ENCODE results near the gene MPHOSPH8. TPM values are rescaled to one million over a fixed set of nuclear protein-coding genes. Genes with fewer than 3 reads are reported as not detected.

Gene MPHOSPH8
- total RNA-seq, result 10 to 100 TPM; 58.3 to 59.3 TPM

GRCh38 chr13:19633479-19634255 is at the start of gene MPHOSPH8:
MPHOSPH8 (plus strand) TSS chr13:19633659; CDS start chr13:19633749, 90 bp downstream.
- H3K4me1 Mint-ChIP-seq (ENCODE audit: low read depth), result peaks cover 39% of the 10 kb centered on the region

GRCh38 chr13:19586904-19587634 is 46.4 kb upstream of the MPHOSPH8 start:
- Mint-ChIP-seq H3K27me3 (ENCODE audit: low read depth) (no peaks in the 10 kb centered on the region), H3K36me3 (ENCODE audit: insufficient read depth in 2 of 2) (peaks cover 2 to 3% of the 10 kb centered on the region in 2 donors), H3K27ac (peak overlapping the region; percentile 97), H3K4me1 (ENCODE audit: low read depth) (peaks cover 19% of the 10 kb centered on the region), H3K4me3 (peak overlapping the region; percentile 87 to 88), H3K9me3 (peaks cover 3 to 6% of the 10 kb centered on the region in 2 donors)
- ATAC-seq (replicated peaks in 1 of 2) (peak; percentile 84 to 88), DNase-seq (peak; percentile 84 to 86)

More at GRCh38 chr13:19633479-19634255, at the start of gene MPHOSPH8:
- ATAC-seq (replicated peaks in 1 of 2) (peak; percentile 98), DNase-seq (peak; percentile 94 to 95)
- Mint-ChIP-seq H3K27me3 (ENCODE audit: low read depth) (no peaks in the 10 kb centered on the region), H3K27ac (peak within 1 kb of the TSS; percentile 100), H3K4me3 (peak within 1 kb of the TSS; percentile 96 to 99), H3K9me3 (no peaks in the 10 kb centered on the region), H3K36me3 (ENCODE audit: insufficient read depth in 2 of 2) (peaks cover 6 to 8% of the 10 kb centered on the region in 2 donors)

- H3K36me3 Mint-ChIP-seq (ENCODE audit: insufficient read depth in 2 of 2), result peaks cover 2 to 3% of the 10 kb centered on the region in 2 donors
- H3K27me3 Mint-ChIP-seq (ENCODE audit: low read depth), result no peaks in the 10 kb centered on the region
- H3K4me1 Mint-ChIP-seq (ENCODE audit: low read depth), result peaks cover 19% of the 10 kb centered on the region
- peaks cover 3 to 4% of the 10 kb centered on the region in 2 donors for H3K9me3 Mint-ChIP-seq
- peak overlapping the region; percentile 97 for H3K27ac Mint-ChIP-seq
- DNase-seq (peak; percentile 46 to 56), ATAC-seq (replicated peaks in 1 of 2) (peak; percentile 67 to 75)
- peak overlapping the region; percentile 87 to 88 for H3K4me3 Mint-ChIP-seq
Measured at GRCh38 chr13:19587635-19588300, 45.7 kb upstream of the MPHOSPH8 start.

GRCh38 chr13:19589312-19589711 is 44.1 kb upstream of the MPHOSPH8 start:
- DNase-seq (no peak), ATAC-seq (replicated peaks in 1 of 2) (no peak)
- Mint-ChIP-seq H3K36me3 (ENCODE audit: insufficient read depth in 2 of 2) (peaks cover 2 to 3% of the 10 kb centered on the region in 2 donors), H3K4me1 (ENCODE audit: low read depth) (peaks cover 19% of the 10 kb centered on the region), H3K9me3 (peaks cover 0 to 4% of the 10 kb centered on the region in 2 donors), H3K27ac (no peak overlapping the region), H3K27me3 (ENCODE audit: low read depth) (no peaks in the 10 kb centered on the region), H3K4me3 (no peak overlapping the region)

GRCh38 chr13:19590423-19590822 is 43.0 kb upstream of the MPHOSPH8 start:
- Mint-ChIP-seq H3K9me3 (peaks cover 0 to 2% of the 10 kb centered on the region in 2 donors), H3K4me3 (no peak overlapping the region), H3K27me3 (ENCODE audit: low read depth) (no peaks in the 10 kb centered on the region), H3K27ac (no peak overlapping the region), H3K36me3 (ENCODE audit: insufficient read depth in 2 of 2) (peaks cover 2 to 3% of the 10 kb centered on the region in 2 donors), H3K4me1 (ENCODE audit: low read depth) (peaks cover 19% of the 10 kb centered on the region)
- ATAC-seq (replicated peaks in 1 of 2), result no peak
- no peak for DNase-seq

GRCh38 chr13:19591864-19592263 is 41.6 kb upstream of the MPHOSPH8 start:
- Mint-ChIP-seq H3K27ac (no peak overlapping the region), H3K4me1 (ENCODE audit: low read depth) (peaks cover 8% of the 10 kb centered on the region), H3K4me3 (no peak overlapping the region), H3K36me3 (ENCODE audit: insufficient read depth in 2 of 2) (no peaks in the 10 kb centered on the region), H3K27me3 (ENCODE audit: low read depth) (peaks cover 5% of the 10 kb centered on the region), H3K9me3 (no peaks in the 10 kb centered on the region)
- DNase-seq (no peak), ATAC-seq (replicated peaks in 1 of 2) (no peak)

GRCh38 chr13:19592657-19593180 is 40.7 kb upstream of the MPHOSPH8 start:
- Mint-ChIP-seq H3K9me3 (no peaks in the 10 kb centered on the region), H3K4me1 (ENCODE audit: low read depth) (no peaks in the 10 kb centered on the region), H3K27me3 (ENCODE audit: low read depth) (peaks cover 10% of the 10 kb centered on the region), H3K27ac (no peak overlapping the region), H3K4me3 (no peak overlapping the region), H3K36me3 (ENCODE audit: insufficient read depth in 2 of 2) (no peaks in the 10 kb centered on the region)
- DNase-seq (no peak), ATAC-seq (replicated peaks in 1 of 2) (no peak)

- no peaks in the 10 kb centered on the region for H3K4me1 Mint-ChIP-seq (ENCODE audit: low read depth)
- H3K9me3 Mint-ChIP-seq, result no peaks in the 10 kb centered on the region
- H3K36me3 Mint-ChIP-seq (ENCODE audit: insufficient read depth in 2 of 2), result no peaks in the 10 kb centered on the region
- no peak overlapping the region for H3K27ac Mint-ChIP-seq
- no peak for ATAC-seq (replicated peaks in 1 of 2)
- no peak overlapping the region for H3K4me3 Mint-ChIP-seq
- peaks cover 23% of the 10 kb centered on the region for H3K27me3 Mint-ChIP-seq (ENCODE audit: low read depth)
- DNase-seq, result no peak
Measured at GRCh38 chr13:19596086-19596485, 37.4 kb upstream of the MPHOSPH8 start.

- ATAC-seq (replicated peaks in 1 of 2), result no peak
- DNase-seq, result no peak
Measured at GRCh38 chr13:19596960-19597361, 36.5 kb upstream of the MPHOSPH8 start.

GRCh38 chr13:19597523-19597922 is 35.9 kb upstream of the MPHOSPH8 start:
- Mint-ChIP-seq H3K4me3 (no peak overlapping the region), H3K27me3 (ENCODE audit: low read depth) (peaks cover 24% of the 10 kb centered on the region), H3K27ac (no peak overlapping the region), H3K9me3 (no peaks in the 10 kb centered on the region), H3K36me3 (ENCODE audit: insufficient read depth in 2 of 2) (no peaks in the 10 kb centered on the region), H3K4me1 (ENCODE audit: low read depth) (no peaks in the 10 kb centered on the region)
- ATAC-seq (replicated peaks in 1 of 2) (no peak), DNase-seq (no peak)

More at GRCh38 chr13:19596960-19597361, 36.5 kb upstream of the MPHOSPH8 start:
- Mint-ChIP-seq H3K9me3 (no peaks in the 10 kb centered on the region), H3K27ac (no peak overlapping the region), H3K4me3 (no peak overlapping the region), H3K4me1 (ENCODE audit: low read depth) (no peaks in the 10 kb centered on the region), H3K27me3 (ENCODE audit: low read depth) (peaks cover 23% of the 10 kb centered on the region), H3K36me3 (ENCODE audit: insufficient read depth in 2 of 2) (no peaks in the 10 kb centered on the region)

GRCh38 chr13:19601749-19602725 is 31.4 kb upstream of the MPHOSPH8 start:
- H3K4me1 Mint-ChIP-seq (ENCODE audit: low read depth), result no peaks in the 10 kb centered on the region
- H3K27me3 Mint-ChIP-seq (ENCODE audit: low read depth), result peaks cover 37% of the 10 kb centered on the region
- peaks cover 5 to 12% of the 10 kb centered on the region in 2 donors for H3K36me3 Mint-ChIP-seq (ENCODE audit: insufficient read depth in 2 of 2)
- peak; percentile 66 to 68 for DNase-seq
- peak; percentile 93 to 97 for ATAC-seq (replicated peaks in 1 of 2)
- no peak overlapping the region for H3K27ac Mint-ChIP-seq
- H3K4me3 Mint-ChIP-seq, result peak overlapping the region; percentile 63 to 67
- peaks cover 2 to 3% of the 10 kb centered on the region in 2 donors for H3K9me3 Mint-ChIP-seq

- Mint-ChIP-seq H3K4me1 (ENCODE audit: low read depth) (peaks cover 4% of the 10 kb centered on the region), H3K36me3 (ENCODE audit: insufficient read depth in 2 of 2) (peaks cover 5 to 21% of the 10 kb centered on the region in 2 donors), H3K9me3 (peaks cover 2 to 3% of the 10 kb centered on the region in 2 donors), H3K27ac (no peak overlapping the region), H3K27me3 (ENCODE audit: low read depth) (peaks cover 32% of the 10 kb centered on the region), H3K4me3 (no peak overlapping the region)
- DNase-seq (no peak), ATAC-seq (replicated peaks in 1 of 2) (no peak)
Measured at GRCh38 chr13:19604306-19604705, 29.2 kb upstream of the MPHOSPH8 start.

Measured in activated T-cell treated with anti-CD3 and anti-CD28 coated beads, Interleukin-2, amount 50 U/mL, for 72 hours (primary cell).